OCI-LY1 (cell line): ENCODE measurements around the gene PTGDR.

Source experiments
- CTCF ChIP-seq: fragments of 200-600 bp; sonication (generic), shearing (Covaris generic); IDR thresholded peaks from 2 replicates; pipeline ENCODE4 v1.5.1; 2017; ENCODE audit warnings: mild to moderate bottlenecking, antibody characterized with exemption, low read length, moderate library complexity, mixed read lengths
- EZH2 ChIP-seq: fragments of 200-600 bp; sonication (generic), shearing (Covaris generic); IDR thresholded peaks from 2 replicates; pipeline ENCODE4 v1.8.0; 2017; ENCODE audit warnings: borderline replicate concordance, mixed run types, mild to moderate bottlenecking, antibody characterized with exemption, low read length, moderate library complexity, mixed read lengths

- no peak for TF ChIP-seq CTCF
- no peak for TF ChIP-seq EZH2
These were observed 7.9 kb downstream of the PTGDR start for GRCh38 chr14:52275372-52275771.
